Nephron progenitor cell (in vitro differentiated cells): ENCODE data around the gene MPND.

ENCODE experiments used
- DNase-seq: peaks from one replicate; pipeline ENCODE4 v3.0.0; 2021
- H3K27ac Mint-ChIP-seq: 2 replicates; pipeline ENCODE4 v1.8.0; 2021; ENCODE audit warnings: mild to moderate bottlenecking, moderate library complexity, mixed read lengths
- H3K27me3 Mint-ChIP-seq: 2 replicates; pipeline ENCODE4 v1.8.0; 2021; ENCODE audit warnings: mild to moderate bottlenecking, low read depth, mixed read lengths; ENCODE audit not compliant: poor library complexity
- H3K36me3 Mint-ChIP-seq: 2 replicates; pipeline ENCODE4 v1.8.0; 2021; ENCODE audit warnings: low read depth, mixed read lengths
- H3K4me1 Mint-ChIP-seq: 2 replicates; pipeline ENCODE4 v1.8.0; 2021; ENCODE audit warnings: mixed read lengths
- H3K4me3 Mint-ChIP-seq: 2 replicates; pipeline ENCODE4 v1.8.0; 2021; ENCODE audit warnings: mild to moderate bottlenecking, moderate library complexity, mixed read lengths
- H3K9me3 Mint-ChIP-seq: 2 replicates; pipeline ENCODE4 v1.8.0; 2021; ENCODE audit warnings: mild to moderate bottlenecking, moderate library complexity, mixed read lengths
- CTCF ChIP-seq: fragments of 200-600 bp; sonication (generic); IDR thresholded peaks from 2 replicates; pipeline ENCODE4 v1.5.0; 2021; ENCODE audit warnings: antibody characterized with exemption

The MPND gene

GRCh38 chr19:4343370-4344307 lies at the start of gene MPND:
Gene MPND (plus strand): TSS chr19:4343562. CDS start chr19:4343594, 32 bp downstream.
- Mint-ChIP-seq H3K36me3 (peaks cover 30% of the 10 kb centered on the region), H3K27ac (peak within 1 kb of the TSS; percentile 96), H3K4me3 (peak within 1 kb of the TSS; percentile 85), H3K27me3 (peaks cover 4% of the 10 kb centered on the region), H3K9me3 (no peaks in the 10 kb centered on the region), H3K4me1 (peaks cover 30% of the 10 kb centered on the region)
- DNase-seq: peak; percentile 94
- TF ChIP-seq CTCF: no peak

- Mint-ChIP-seq H3K27me3 (peaks cover 38% of the 10 kb centered on the region), H3K27ac (no peak overlapping the region), H3K36me3 (no peaks in the 10 kb centered on the region), H3K4me3 (no peak overlapping the region), H3K4me1 (peaks cover 11% of the 10 kb centered on the region), H3K9me3 (no peaks in the 10 kb centered on the region)
- no peak for TF ChIP-seq CTCF
- no peak for DNase-seq
Measured at GRCh38 chr19:4294389-4294788, 49.0 kb upstream of the MPND start.

- DNase-seq: no peak
- H3K27me3 Mint-ChIP-seq: peaks cover 39% of the 10 kb centered on the region
- no peaks in the 10 kb centered on the region for H3K9me3 Mint-ChIP-seq
- no peaks in the 10 kb centered on the region for H3K36me3 Mint-ChIP-seq
- TF ChIP-seq CTCF: no peak
- peaks cover 8% of the 10 kb centered on the region for H3K4me1 Mint-ChIP-seq
- no peak overlapping the region for H3K27ac Mint-ChIP-seq
- no peak overlapping the region for H3K4me3 Mint-ChIP-seq
Measured at GRCh38 chr19:4295972-4296771, 47.2 kb upstream of the MPND start.

- H3K4me1 Mint-ChIP-seq: peaks cover 18% of the 10 kb centered on the region
- H3K36me3 Mint-ChIP-seq: no peaks in the 10 kb centered on the region
- no peaks in the 10 kb centered on the region for H3K9me3 Mint-ChIP-seq
- no peak for TF ChIP-seq CTCF
- no peak overlapping the region for H3K27ac Mint-ChIP-seq
- H3K4me3 Mint-ChIP-seq: no peak overlapping the region
- DNase-seq: no peak
- peaks cover 39% of the 10 kb centered on the region for H3K27me3 Mint-ChIP-seq
Measured at GRCh38 chr19:4297901-4298809, 45.2 kb upstream of the MPND start.

GRCh38 chr19:4298810-4299550 lies 44.4 kb upstream of the MPND start:
- Mint-ChIP-seq H3K27ac (peak overlapping the region; percentile 68), H3K36me3 (no peaks in the 10 kb centered on the region), H3K9me3 (no peaks in the 10 kb centered on the region), H3K4me3 (no peak overlapping the region), H3K4me1 (peaks cover 23% of the 10 kb centered on the region), H3K27me3 (peaks cover 34% of the 10 kb centered on the region)
- no peak for TF ChIP-seq CTCF
- no peak for DNase-seq
